ENCODE measurements around the gene LPP.
"Not testable (repeated sequence)": the region's sequence is repeated elsewhere in the genome, so short reads cannot be mapped to it uniquely, and the experiment has no call there.

LPP gene

GRCh38 chr3:188697127-188697526 lies 543.2 kb downstream of the LPP start:
- no peak for DNase-seq

GRCh38 chr3:188698436-188698835 lies 544.5 kb downstream of the LPP start:
- no peak for DNase-seq

GRCh38 chr3:188700501-188700900 lies 546.5 kb downstream of the LPP start:
- DNase-seq, result no peak

GRCh38 chr3:188700918-188701317 lies 547.0 kb downstream of the LPP start:
- DNase-seq, result no peak

- no peak for DNase-seq
Measured at GRCh38 chr3:188701485-188701969, 547.6 kb downstream of the LPP start.

- not testable (repeated sequence) for DNase-seq
Measured at GRCh38 chr3:188702028-188702427, 548.1 kb downstream of the LPP start.

GRCh38 chr3:188706176-188706575 lies 552.2 kb downstream of the LPP start:
- DNase-seq, result no peak

- DNase-seq, result no peak
Measured at GRCh38 chr3:188706599-188706998, 552.6 kb downstream of the LPP start.

- no peak for DNase-seq
Measured at GRCh38 chr3:188707381-188708288, 553.7 kb downstream of the LPP start.

- no peak for DNase-seq
Measured at GRCh38 chr3:188711881-188712247, 557.9 kb downstream of the LPP start.

GRCh38 chr3:188712248-188712924 lies 558.4 kb downstream of the LPP start:
- no peak for DNase-seq

- DNase-seq, result no peak
Measured at GRCh38 chr3:188712991-188713390, 559.0 kb downstream of the LPP start.

- DNase-seq, result no peak
Measured at GRCh38 chr3:188719545-188719944, 565.6 kb downstream of the LPP start.

- DNase-seq, result no peak
Measured at GRCh38 chr3:188720215-188720614, 566.3 kb downstream of the LPP start.

GRCh38 chr3:188720636-188721035 lies 566.7 kb downstream of the LPP start:
- no peak for DNase-seq

GRCh38 chr3:188721312-188721711 lies 567.4 kb downstream of the LPP start:
- DNase-seq, result no peak

- no peak for DNase-seq
Measured at GRCh38 chr3:188721990-188722389, 568.0 kb downstream of the LPP start.

GRCh38 chr3:188722963-188723362 lies 569.0 kb downstream of the LPP start:
- DNase-seq, result no peak

GRCh38 chr3:188727052-188727451 lies 573.1 kb downstream of the LPP start:
- no peak for DNase-seq

GRCh38 chr3:188728371-188728896 lies 574.5 kb downstream of the LPP start:
- DNase-seq, result no peak

- DNase-seq, result no peak
Measured at GRCh38 chr3:188729422-188729821, 575.5 kb downstream of the LPP start.

GRCh38 chr3:188734395-188734794 lies 580.4 kb downstream of the LPP start:
- DNase-seq, result no peak

GRCh38 chr3:188739511-188739910 lies 585.6 kb downstream of the LPP start:
- no peak for DNase-seq

GRCh38 chr3:188740010-188740409 lies 586.1 kb downstream of the LPP start:
- DNase-seq, result no peak

All from NCI-H748 treated with DMSO at 0.1 percent for 48 hours (cell line).